HG03139 (cell line): ENCODE measurements around the gene TSFM.

Experiments used
- ATAC-seq: cut with Tn5 transposase; IDR thresholded peaks from one replicate; pipeline ENCODE4 v1.9.1; 2021; ENCODE audit not compliant: unreplicated experiment

TSFM gene

DNA sequence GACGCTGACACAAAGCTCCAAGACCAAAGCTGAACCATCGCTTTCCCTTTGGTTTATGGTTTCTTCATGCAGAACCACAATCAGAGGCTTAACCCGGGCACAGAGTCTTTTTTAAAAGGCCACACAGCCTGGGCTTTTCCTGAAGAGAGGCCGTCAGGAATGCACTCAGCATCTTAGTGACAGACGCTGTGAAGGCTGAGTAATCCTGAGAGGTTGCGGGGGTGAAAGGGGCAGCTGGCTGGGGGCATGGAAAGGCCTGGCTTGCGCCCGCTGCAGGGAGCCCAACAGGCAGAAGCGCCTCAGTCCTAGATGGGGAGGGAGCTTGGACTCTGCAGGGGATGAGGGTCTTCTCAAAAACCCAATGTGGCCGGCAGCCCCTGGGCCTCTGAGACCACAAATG, 50.4 kb downstream of the TSFM start:
- no peak for ATAC-seq

DNA sequence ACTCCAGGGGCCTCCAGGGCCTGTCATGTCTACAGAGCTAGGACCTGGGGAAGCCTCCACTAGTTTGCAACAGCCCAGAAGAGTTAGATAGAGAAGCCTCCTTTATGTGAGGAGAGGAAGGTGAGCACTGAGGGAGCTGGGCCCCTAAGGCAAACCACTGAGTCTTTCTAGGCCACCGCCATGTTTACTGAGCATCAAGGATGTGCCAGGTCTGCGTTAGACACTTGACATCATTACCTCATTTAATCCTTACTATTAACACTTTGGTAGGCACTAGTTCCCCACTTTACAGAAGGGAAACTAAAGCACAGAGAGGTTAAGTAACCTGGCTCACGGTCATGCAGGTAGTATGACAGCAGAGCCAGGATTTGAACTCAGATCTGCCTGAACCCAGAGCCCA, 51.1 kb downstream of the TSFM start:
- ATAC-seq, result no peak

- no peak for ATAC-seq
Observed at GRCh38 chr12:57834086-57834876, 51.7 kb downstream of the TSFM start.

DNA sequence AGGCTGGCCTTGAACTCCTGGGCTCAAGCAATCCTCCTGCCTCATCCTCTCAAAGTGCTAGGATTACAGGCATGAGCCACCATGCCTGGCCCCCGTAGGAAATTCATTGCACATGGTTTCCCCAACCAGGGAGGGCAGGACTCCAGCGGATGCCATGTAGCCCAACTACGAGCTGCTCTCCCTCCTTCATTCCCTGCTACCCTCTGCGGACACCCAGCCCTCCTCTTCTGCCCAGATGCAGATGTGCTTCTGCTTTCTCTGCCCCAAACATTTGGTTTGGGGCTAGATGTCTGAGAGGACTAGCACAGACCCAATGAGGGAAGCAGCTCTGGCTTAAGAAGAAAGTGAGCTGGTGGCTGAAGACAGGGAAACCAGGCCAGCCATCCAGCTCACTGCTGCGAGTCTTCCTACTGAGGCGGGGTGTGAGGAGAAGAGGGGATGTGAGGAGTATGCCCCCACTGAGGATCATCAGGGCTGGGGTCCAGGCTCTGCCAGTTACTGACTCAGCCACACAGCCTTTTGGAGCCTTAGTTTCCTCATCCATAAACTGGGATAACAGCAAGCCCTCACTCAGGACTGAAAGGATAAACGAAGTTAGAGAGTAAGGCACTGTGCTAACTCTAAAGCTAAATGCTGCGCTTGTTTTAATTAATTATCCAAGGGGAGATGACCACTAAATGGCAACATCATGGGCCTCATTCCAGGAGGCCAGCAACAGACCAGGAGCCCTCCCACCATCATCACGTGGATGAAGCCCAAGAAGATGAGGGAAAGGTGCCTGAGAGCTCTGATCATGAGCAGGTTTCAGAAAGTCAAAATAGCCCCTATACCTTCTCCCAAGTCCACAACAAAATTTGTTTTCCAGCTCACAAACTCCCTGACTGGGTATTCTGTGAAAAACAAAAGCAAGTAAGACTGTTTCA, 53.0 kb downstream of the TSFM start:
- ATAC-seq, result no peak

DNA sequence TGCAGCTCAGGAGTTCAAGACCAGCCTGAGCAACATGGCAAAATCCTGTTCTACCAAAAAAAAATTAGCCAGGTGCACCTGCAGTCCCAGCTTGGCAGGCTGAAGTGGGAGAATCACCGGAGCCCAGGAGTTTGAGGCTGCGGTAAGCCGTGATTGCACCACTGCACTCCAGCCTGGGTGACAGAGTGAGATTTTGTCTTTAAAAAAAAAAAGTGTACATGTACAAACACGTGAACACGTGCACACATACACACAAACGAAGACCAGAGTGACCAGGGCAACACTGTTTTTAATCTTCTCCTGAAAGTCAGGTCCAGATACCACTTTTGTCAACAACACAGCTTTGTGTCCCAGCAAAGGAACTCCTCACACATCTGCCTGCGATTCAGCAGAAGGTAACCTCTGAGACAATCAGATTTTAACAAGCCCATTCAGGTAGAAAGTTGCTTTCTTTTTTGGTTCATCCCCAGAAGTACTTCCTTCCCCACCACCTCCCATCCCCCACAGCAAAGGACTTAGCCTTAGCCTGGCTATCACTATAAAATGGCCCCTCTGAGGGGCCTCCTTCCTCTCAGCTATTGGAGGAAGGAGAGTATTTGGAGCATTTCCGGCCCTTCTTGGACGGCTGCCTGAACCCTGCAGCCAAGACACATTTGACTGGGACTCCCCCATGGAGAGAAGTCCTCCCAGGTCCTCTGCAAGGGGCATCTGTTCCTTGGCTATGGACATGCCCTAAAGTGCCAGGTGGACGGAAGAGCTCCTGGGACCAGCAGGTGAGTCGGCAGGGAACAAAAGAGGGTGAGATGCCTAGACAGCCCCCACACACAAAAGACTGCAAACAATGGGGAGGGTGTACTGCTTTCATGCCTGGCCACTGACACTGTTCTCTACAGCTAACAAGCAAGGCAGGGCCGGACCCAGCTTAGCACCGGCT, 54.1 kb downstream of the TSFM start:
- peak; percentile 47 for ATAC-seq

DNA sequence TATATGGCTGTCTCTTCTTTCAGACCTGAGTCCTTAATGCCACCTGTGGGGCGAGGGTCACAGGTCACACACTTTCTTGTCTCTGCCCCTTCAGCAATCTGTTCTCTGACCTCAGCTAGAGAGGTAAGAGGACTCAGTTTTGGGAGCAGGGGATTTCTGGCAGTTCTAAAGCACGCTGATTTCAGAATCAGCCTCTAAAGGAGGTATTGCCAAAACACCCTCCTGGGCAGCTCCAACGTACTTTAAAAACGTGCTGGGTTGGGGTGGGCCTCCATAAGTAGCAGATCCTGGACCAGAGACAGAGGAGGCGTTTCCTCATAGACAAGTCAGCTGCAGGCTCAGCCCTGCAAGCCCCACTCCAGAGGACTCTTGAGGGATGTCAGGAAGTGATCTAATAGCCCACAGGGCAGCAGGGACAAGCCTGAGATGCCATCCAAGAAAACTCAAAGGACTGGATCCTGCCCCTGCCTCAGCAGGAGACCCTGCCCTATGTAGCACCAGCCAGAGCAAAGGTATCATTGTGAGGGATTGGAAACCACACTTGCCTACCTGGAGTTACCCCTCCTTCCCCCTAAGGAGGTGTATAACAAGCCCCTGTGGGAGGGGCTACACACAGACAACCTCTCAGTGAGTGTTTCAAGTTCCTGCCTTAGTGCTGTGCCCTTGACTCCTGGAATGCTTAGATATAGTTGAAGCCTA, 55.4 kb downstream of the TSFM start:
- ATAC-seq, result no peak

- no peak for ATAC-seq
Observed at GRCh38 chr12:57838594-57839302, 56.2 kb downstream of the TSFM start.

DNA sequence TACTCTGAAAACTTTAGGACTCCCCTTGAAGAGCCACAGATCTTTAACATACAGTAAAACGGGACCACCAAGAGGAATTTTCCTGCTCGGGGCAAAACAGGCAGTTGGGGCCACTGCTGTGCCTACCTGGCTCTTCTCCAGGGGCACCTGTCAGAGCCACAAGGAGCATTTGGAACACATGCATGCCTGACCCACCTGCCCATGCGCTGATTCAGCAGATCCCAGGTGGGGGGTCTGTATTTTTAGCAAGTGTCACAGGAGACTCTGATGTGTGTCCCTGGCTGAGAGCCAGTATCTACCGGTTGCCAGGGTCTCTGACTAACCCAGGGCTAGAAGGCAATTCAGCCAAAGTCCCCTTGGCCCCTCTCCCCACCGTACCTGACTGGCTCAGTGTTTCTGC, 57.4 kb downstream of the TSFM start:
- no peak for ATAC-seq

- ATAC-seq, result no peak
Observed at GRCh38 chr12:57840726-57841125, 58.1 kb downstream of the TSFM start.

- ATAC-seq, result no peak
Observed at GRCh38 chr12:57841445-57841844, 58.9 kb downstream of the TSFM start.

DNA sequence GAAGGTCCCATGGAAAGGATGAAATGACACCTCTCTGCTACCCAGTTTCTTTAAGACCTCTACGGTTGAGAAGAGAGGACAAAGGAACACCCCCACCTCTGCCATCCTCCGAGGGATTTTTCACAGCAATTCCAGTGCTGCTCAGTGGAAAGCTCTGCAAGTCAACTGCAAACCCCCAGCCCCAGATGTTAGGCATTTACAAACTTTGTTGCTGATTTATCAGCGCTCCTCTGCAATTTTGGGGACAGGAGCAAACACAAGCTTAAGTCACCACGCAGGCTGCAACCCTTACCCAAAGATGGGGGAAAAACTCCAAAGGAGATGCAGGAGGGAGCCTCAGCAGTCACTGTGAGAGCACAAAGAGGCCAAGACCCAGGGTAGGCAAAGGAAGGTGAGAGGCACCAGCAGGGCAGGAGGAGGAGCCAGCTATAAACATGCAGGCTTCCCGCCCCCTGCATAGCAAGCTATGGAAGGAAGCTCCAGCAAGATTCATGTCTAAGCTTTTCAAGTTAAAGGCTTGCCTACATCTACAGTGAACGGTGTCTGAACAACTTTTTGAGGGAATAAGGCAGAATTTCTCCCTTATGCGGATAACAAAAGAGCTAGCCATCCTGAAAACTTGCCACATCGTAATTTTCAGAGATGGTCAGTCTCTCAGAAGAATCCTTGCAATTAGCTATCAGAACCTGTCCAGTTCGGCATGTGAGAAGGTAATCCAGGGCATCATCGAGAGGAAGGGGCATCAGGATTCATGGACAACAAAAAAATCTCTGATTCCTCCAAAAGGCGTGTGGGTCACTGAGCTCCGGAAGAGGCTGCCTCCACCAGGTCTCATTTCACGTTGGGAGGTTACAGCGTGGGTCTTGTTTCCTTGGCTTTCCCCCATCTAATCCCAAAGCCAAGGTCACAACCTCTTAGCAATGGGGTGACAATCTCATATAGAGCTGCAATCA, 60.0 kb downstream of the TSFM start:
- no peak for ATAC-seq

DNA sequence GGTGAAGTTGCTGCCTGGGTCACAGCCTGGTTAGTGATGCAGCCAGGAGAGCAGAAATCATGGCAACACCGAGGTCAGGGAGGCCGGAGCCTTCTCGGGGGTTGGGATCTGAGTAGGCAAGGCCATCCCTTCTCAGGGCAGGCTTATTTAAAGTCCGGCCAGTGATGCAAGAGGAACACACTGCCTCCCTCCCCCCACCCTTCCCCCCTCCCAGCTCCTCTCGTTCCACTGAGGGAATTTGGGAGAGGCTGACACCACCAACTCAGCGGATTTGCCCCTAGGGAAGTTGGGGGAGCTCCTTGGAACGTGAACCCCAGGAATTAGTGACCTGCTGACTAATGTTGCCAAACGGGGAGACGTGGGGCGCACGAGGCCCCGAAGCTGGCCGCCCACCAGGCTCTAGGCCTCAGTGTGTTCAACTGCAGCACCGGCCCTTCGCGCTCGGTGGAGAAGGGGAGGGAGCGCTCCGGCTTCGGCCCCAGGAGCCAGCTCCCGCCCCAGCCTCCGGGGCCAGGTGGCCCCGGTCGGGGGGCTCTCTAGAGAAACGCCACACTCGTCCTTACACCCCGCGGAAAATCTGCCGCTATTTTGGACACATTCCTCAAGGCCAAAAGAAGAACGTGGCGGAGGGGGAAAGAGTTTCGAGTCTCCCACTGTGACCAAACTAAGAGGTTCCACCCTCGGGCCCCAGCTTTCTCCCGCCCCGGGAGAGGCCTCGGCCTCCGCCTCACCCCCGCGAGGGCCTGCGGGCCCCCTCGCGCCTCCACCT, 62.3 kb downstream of the TSFM start:
- ATAC-seq, result no peak

DNA sequence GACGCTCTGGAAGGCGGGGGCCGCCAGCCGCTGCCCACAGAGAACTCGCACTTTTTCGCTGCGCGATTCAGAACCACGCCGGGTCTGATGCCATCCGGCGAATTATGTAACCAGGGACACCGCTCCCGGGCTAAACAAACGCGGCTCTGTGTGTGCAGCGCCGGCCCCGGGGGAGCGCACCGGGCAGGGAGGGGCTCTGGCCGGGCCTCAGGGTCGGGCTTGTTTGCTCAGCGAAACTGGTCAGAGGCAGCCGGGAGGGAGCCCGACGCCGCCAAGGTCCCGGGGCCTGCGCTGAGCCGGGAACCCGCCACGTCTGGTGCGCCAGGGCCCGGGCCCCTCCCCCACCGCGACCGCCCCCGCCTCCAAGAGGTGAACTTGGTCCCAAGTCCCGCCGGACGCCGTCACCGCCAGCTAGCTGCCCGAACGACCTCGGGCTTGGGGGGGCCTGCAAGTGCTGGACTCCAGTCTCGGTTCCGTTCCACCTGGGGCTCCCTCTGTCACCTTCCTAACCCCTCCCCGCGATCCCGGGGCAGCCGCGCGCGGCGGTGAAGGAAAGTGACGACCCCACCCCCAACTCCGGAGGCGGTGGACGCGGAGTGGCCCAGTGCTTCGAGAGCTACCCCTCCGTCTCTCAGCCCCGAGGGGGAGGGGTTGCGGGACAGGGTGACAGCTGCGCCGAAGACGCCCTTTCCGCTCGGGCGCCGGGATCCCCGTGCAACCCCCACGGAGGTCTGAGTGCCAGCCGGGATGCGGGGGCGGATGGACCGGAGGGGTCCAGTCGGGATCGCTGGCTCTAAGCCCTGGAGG, 63.1 kb downstream of the TSFM start:
- peak; percentile 31 for ATAC-seq

DNA sequence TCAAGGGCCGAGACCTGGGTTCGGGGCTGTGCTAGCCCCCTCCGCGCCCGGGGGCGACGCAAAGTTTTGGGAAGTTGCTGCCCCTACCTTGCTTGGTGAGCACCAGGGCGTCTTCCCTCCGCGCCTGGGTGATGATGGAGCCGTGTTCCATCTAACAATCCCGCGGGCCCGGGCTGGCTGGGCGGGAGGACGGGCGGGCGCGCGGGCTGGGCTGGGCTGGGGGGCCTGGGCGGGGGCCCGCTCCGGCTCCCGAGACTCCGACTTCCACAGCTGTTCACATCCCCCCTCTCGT, 63.6 kb downstream of the TSFM start:
- ATAC-seq, result peak; percentile 12

GRCh38 chr12:57846577-57847319, 64.2 kb downstream of the TSFM start, which contains the start of gene CTDSP2:
CTDSP2 (minus strand) TSS chr12:57846729; CDS start chr12:57846435, 294 bp downstream.
- ATAC-seq, result peak; percentile 29
